Stimulated activated CD4-positive, alpha-beta T cell treated with anti-CD3 and anti-CD28 coated beads, Interleukin-4, amount 100 ng/mL, for 4 hours (primary cell): ENCODE results near the gene ZFP3.
"Not testable (repeated sequence)": the region's sequence is repeated elsewhere in the genome, so short reads cannot be mapped to it uniquely, and the experiment has no call there.

Experiments
- DNase-seq, 2 experiments: peaks; one replicate each; pipeline ENCODE4 v3.0.0-alpha.2; 2020

The ZFP3 gene

GRCh38 chr17:5080591-5080990 lies 2.3 kb downstream of the ZFP3 start:
- no peak for DNase-seq

DNA sequence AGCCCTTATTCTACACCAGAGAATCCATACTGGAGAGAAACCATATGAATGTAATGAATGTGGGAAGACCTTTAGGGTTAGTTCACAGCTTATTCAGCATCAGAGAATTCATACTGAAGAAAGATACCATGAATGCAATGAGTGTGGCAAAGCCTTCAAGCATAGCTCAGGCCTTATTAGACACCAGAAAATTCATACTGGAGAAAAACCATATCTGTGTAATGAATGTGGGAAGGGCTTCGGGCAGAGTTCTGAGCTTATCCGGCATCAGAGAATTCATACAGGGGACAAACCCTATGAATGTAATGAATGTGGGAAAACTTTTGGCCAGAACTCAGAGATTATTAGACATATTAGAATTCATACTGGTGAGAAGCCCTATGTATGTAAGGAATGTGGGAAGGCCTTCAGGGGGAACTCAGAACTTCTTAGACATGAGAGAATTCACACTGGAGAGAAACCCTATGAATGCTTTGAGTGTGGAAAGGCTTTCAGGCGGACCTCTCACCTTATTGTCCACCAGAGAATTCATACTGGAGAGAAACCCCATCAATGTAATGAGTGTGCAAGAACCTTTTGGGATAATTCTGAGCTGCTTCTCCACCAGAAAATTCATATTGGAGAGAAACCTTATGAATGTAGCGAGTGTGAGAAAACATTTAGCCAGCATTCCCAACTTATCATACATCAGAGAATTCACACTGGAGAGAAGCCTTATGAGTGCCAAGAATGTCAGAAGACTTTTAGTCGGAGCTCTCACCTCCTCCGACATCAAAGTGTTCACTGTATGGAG lies 14.1 kb downstream of the ZFP3 start:
- no peak for DNase-seq

DNA sequence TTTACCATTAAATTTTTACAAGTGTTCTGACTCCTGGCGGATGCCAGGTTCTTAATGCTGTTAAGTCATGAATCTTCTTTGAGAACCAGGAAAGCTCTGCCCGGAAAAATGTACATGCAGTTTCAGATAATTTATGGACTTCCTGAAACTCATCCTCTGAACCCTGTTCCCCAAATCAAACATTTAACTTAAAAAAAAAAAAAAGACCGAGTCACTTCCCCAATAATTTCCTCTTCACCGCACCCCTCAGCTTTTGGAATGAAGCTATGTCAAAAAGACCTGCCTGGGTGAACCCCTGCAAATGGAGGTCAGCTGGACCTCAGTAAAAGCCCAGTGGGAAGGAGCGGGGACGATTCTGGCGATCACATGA lies 18.4 kb downstream of the ZFP3 start:
- DNase-seq = no peak

DNA sequence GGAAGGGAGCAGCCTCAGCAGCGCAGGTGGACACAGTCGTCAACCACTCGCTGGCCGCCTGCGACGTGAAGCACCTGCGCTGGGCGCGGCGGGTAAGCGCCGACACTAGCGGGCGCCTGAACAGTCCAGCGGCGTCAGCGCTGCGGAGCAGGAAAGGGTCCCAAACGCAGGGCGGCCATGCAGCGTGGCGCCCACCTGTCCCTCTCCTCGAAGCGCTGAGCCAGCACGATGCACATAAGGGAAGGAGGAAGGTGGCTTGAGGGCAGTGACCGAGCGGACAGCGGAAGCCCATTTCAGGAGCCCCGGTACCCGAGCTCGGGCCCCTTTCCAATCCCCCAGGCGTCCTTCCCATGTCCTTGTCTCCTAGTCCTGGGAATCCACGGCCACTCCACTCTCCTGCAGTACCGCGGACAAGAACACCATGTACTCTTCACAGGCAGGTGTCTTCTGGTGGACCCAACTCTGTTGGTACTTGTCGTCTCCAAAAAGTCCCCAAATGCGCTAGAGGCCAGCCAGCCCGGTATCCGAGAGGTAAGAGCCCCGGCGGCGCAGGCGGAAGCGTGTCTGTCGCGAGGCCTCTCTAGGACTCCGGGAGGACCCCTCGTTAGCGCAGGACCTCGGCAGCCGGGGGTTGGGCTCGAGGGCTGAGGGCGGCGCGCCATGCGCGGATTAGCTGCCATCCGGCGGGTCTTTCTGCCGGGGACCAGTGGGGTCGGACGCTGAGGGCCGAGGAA lies 19.0 kb downstream of the ZFP3 start:
- DNase-seq = peak; percentile 35 to 47

GRCh38 chr17:5099271-5099670 lies 21.0 kb downstream of the ZFP3 start:
- DNase-seq = no peak

- no peak for DNase-seq
Measured at GRCh38 chr17:5100832-5101231, 22.6 kb downstream of the ZFP3 start.

DNA sequence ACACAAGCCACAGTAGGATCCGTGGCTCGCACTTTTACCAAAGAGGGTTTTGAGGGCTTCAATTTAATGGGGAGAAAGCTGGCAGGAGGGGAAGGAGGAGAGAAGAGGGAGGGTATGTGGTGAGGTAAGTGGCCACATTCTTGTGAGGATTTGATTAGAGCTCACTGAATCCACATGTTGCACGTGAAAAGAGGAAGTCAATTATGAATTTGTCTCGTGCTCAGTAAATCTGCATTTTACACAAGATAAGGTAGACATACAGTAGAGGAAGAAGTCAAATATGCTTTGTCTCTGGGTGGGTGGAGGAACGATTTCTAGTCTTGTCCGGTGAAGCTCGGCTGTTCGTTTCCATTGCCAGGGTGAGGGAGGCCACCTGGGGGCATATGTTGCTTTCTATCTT lies 32.5 kb downstream of the ZFP3 start:
- no peak for DNase-seq

- DNase-seq = peak; percentile 88 to 90
Measured at GRCh38 chr17:5111402-5112204, 33.3 kb downstream of the ZFP3 start, which contains the start of gene ZNF232. TSS of gene ZNF232 (minus strand) at chr17:5111878. CDS start at chr17:5111822, 56 bp downstream.

GRCh38 chr17:5115673-5116651 lies 37.7 kb downstream of the ZFP3 start, which contains the start of gene USP6:
TSS of gene USP6 (plus strand) at chr17:5116032. CDS start at chr17:5130368, 14,336 bp downstream.
- no peak for DNase-seq

DNA sequence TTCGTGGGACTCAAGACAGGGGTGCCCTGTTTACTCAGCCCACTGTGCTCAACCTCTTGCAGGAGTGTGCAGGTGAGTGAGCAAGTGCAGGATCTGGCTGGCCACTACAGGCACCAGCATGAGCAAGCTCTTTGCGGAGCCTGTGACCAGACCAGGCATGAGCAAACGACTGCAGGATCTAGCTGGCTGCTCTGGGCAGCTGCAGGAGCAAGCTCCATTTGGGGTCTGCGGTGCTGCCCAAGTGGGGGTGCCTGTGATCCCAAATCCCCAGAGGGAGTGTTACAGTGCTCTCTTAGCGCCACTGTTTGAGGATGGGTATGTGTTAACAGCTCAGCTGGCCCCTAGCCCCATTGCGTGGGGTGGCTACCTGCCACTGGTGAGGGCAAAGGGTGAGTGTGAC lies 40.0 kb downstream of the ZFP3 start:
- DNase-seq = no peak

DNA sequence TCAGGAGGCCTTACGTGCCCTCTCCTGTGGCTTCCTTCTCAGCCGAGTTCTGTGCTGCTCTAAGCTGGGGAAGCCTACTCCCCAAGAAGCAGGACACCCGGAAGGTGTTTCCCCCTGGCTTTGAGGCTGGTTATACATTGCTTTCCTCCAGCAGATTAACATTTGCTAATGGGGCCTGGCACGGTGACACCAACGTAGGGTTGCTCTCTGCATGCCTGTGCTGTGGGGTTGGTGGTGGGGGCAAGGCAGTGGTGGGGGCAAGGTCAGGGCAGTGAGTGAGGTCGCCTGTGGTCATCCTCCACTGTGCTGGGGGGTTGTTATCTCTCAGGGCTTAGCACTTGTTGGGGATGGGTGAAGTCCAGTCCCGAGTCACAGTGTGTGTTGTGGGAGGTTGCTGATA lies 41.8 kb downstream of the ZFP3 start:
- DNase-seq = no peak

DNA sequence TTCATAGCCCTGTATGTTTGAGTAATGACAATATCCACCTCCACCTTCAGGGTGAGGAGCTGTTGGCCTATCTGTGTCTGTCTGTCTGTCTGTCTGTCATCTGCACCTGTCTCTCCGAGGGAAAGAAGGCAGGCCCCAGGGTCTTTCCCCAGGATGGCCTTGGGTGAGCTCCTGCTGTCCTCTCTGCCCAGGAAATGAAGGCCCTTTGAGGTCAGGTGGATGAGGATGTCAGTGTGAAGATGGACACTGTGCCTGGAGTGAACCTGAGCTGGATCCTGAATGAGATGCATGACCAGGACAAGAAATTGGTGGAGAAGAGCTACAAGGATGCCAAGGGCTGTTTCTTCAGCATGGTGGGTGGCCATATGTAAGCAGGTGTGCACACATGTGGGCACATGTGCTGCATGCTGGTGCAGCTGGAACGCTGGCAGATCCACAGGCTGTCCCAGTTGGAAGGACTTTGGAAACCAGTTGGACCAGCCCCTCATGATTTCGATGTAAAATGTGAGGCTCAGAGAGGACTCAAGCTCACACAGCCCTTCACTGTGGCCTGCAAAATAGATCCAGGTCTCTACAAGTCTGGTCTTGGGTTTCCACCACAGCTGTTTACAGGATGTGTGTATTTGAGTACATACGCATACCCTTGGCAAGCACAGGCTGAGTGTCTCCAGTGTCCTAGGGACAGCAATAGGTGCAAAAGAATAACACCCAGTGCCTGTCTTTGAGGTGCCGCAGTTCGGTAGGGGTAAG lies 42.3 kb downstream of the ZFP3 start:
- DNase-seq = not testable (repeated sequence)

GRCh38 chr17:5121186-5121841 lies 43.0 kb downstream of the ZFP3 start:
- DNase-seq = no peak

GRCh38 chr17:5122056-5122455 lies 43.8 kb downstream of the ZFP3 start:
- DNase-seq = not testable (repeated sequence)

DNA sequence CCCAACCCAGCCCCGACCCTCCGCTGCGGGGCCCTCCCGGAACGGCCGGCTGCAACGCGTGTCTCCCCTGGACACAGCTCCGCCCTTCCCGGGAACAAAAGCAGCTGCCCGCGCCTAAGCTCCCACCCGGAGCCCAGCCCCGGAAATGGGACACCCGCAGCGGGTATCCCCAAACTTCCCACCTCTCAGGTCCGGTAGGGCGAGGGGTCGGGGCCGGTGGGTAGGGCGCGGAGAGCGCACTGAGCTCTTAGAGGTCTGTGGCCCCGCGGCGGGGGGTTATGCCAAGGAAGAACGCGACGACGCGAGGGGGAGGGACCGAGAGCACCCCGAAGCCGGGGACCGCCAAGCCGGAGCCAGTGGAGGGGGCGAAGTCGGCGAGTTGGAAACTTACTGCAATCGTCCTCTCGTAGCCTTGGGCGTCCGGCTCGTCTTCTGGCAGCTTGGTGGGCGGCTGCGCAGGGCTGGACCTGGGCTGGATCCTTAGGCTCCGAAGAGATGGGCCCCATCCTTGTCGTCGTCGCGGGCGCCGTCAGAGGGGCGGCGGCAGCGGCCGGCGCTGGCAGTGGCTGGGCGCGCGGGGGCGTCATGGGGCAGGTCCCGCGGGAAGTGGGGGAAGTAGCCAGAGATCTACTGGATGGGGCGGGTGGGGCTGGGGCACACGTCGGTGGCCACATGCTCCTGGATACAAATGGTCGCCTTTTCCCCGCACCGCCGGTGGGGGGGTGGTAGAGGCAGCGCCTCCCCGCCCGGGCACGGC lies 44.5 kb downstream of the ZFP3 start:
- DNase-seq = no peak

- no peak for DNase-seq
Measured at GRCh38 chr17:5123343-5124124, 45.3 kb downstream of the ZFP3 start.

DNA sequence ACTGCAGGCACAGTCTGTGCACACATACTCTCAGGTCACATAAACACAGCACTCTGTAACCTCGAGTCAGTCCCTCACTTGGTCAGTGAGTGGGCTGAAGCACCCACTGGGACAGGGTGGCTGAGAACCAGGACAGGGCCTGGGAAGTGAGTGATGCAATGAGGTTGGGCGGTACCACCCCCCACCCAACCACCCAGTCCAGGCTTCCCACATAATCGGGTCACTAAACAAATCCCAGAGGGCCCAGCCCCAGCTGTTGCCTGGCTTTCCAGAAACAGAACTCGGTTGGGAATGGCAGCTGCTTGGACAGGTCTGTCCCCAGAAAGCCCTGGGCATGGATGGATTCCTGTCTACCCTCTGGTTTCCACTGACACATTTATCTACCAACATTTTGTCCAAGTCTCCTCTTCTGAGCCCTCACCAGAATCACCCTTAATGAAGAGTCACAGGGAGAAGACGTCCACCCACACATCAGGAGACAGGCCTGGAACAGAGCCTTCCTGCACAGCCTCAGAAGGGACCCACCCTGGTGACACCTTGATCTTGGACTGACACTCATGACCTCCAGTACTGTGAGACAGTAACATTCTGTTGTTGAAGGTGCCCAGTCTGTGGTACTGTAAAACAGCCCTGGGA lies 46.0 kb downstream of the ZFP3 start:
- not testable (repeated sequence) for DNase-seq

DNA sequence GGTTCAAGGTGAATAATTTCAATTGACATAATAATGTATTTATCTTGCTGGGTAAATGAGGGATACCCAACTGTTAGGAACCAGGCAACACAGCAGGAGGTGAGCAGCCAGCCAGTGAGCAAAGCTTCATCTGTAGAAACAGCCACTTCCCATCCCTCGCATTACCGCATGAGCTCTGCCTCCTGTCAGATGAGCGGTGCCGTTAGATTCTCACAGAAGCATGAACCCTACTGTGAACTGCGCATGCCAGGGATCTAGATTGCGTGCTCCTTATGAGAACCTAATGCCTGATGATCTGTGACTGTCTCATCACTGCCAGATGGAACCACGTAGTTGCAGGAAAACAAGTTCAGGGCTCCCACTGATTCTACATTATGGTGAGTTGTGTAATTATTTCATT lies 46.6 kb downstream of the ZFP3 start:
- DNase-seq = not testable (repeated sequence)
